ENCODE results near the gene APOA1. TPM values are rescaled to one million over a fixed set of nuclear protein-coding genes. Genes with fewer than 3 reads are reported as not detected.

APOA1 gene
- total and polyA plus RNA-seq, 7 donors, result 0.32 to 3.0 (median 0.55) TPM; not detected in 2

DNA sequence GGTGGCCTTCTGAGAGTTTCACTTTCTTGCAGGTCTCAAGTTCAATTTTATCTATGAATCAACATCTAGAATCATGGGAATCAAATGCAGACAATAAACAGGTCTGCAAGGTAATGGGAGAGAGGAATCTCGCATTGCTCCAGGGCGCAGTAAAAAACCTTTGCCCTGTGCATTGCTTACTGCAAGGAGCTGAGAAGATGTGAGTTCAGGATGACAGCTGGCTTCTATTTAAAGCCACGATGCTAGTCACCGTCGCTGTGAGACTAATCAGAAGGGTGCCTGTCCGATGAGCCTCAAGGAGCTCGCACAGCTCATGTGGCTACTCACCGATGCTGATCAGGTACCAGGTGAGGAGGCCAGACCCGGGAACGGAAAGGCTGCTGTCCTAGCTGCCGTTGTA is 30.2 kb upstream of the APOA1 start:
- no peak for TF ChIP-seq CTCF (IDR thresholded peaks at IDR 0.05)
- TF ChIP-seq POLR2A (IDR thresholded peaks at IDR 0.05), result no peak
- no peak for TF ChIP-seq POLR2AphosphoS5 (IDR thresholded peaks at IDR 0.05)
- no peak for TF ChIP-seq EP300 (IDR thresholded peaks at IDR 0.05)
- intact Hi-C loops (cut with DNase I), result no loop called here
- H3K36me3 ChIP-seq, result peaks cover 21 to 100% (median 48%) of the 10 kb centered on the region in 4 donors
- no peaks in the 10 kb centered on the region for H3K4me1 ChIP-seq
- 96 to 98% methylated on average over 11 of the region's 11 CpGs for WGBS, 2 donors
- no peak overlapping the region for H3K27ac ChIP-seq
- no peak overlapping the region for H3K4me3 ChIP-seq
- H3K27me3 ChIP-seq, result no peaks in the 10 kb centered on the region
- DNase-seq, result no peak
- H3K9me3 ChIP-seq, result no peaks in the 10 kb centered on the region

DNA sequence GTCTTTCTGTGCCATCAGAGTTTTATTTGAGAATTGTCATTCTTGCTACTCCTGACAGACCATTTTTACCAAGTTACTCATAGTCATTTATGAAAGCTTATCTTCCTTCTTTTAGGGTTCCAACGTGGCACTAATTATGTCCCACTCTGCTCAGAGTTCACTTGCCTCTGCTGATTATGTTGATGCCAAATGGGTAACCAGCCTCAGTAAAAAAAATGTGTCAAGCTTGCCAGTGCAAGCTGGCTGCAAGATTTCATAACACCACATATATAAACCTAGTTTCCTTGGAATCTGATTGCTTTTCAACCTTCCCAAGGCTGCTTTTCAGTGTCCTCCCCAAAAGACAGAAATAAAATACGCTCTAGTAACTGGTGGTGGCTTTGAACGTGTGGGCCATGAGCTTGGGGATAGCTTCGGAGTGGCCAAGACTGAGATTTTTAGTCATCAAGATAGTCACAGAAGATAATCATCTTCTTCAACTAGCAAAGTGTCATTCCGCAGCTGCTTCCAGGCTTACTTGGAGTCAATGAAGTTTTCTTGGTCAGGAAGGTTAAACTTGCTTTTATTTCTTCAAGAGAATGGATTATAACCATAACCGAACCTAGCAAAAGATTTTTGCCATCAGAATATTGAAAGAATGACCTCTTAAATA is 29.5 kb upstream of the APOA1 start:
- no peak overlapping the region for H3K27ac ChIP-seq
- 85 to 94% methylated on average over 6 of the region's 6 CpGs for WGBS, 2 donors
- TF ChIP-seq POLR2AphosphoS5 (IDR thresholded peaks at IDR 0.05) (no peak), POLR2A (IDR thresholded peaks at IDR 0.05) (no peak), EP300 (IDR thresholded peaks at IDR 0.05) (no peak), CTCF (IDR thresholded peaks at IDR 0.05) (no peak)

GRCh38 chr11:116865696-116866095 is 28.3 kb upstream of the APOA1 start:
- no peak for DNase-seq
- no peaks in the 10 kb centered on the region for H3K27me3 ChIP-seq
- H3K4me3 ChIP-seq, result no peak overlapping the region
- WGBS, 2 donors, result 65 to 72% methylated on average over 1 of the region's 1 CpG
- H3K4me1 ChIP-seq, result no peaks in the 10 kb centered on the region
- TF ChIP-seq CTCF (IDR thresholded peaks at IDR 0.05) (no peak), EP300 (IDR thresholded peaks at IDR 0.05) (no peak), POLR2A (IDR thresholded peaks at IDR 0.05) (no peak), POLR2AphosphoS5 (IDR thresholded peaks at IDR 0.05) (no peak)
- peaks cover 26 to 100% (median 56%) of the 10 kb centered on the region in 4 donors for H3K36me3 ChIP-seq
- intact Hi-C loops (cut with DNase I), result no loop called here
- H3K27ac ChIP-seq, result no peak overlapping the region
- H3K9me3 ChIP-seq, result no peaks in the 10 kb centered on the region

More for the DNA sequence above, 29.5 kb upstream of the APOA1 start:
- peaks cover 26 to 100% (median 49%) of the 10 kb centered on the region in 4 donors for H3K36me3 ChIP-seq
- intact Hi-C loops (cut with DNase I), result no loop called here
- H3K4me3 ChIP-seq, result no peak overlapping the region
- DNase-seq, result no peak
- no peaks in the 10 kb centered on the region for H3K27me3 ChIP-seq
- no peaks in the 10 kb centered on the region for H3K4me1 ChIP-seq
- no peaks in the 10 kb centered on the region for H3K9me3 ChIP-seq

DNA sequence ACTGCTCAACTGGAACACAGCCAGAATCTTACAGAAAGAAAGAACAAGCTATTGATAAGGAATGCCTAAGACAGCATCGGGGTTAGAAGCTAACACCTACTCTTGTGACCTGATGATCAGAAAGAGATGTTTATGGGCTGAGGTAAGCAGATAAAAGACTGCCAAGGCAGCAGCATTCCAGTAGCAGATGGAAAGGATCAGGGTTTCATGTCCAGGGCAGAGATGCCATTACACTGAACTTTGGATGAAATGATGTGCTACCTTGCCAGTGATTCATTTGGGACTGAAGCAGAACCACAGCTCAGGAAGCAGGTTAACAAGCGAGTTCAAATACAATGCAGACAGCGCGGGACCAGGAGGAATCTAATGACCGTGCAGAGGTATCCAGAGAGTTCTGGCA is 27.1 kb upstream of the APOA1 start:
- Histone ChIP-seq H3K9me3 (no peaks in the 10 kb centered on the region), H3K4me3 (no peak overlapping the region), H3K4me1 (no peaks in the 10 kb centered on the region), H3K27me3 (no peaks in the 10 kb centered on the region), H3K36me3 (peaks cover 21 to 100% (median 60%) of the 10 kb centered on the region in 4 donors), H3K27ac (no peak overlapping the region)
- WGBS, 2 donors, result 96% methylated on average over 5 of the region's 5 CpGs
- TF ChIP-seq POLR2A (IDR thresholded peaks at IDR 0.05) (no peak), POLR2AphosphoS5 (IDR thresholded peaks at IDR 0.05) (no peak), EP300 (IDR thresholded peaks at IDR 0.05) (no peak), CTCF (IDR thresholded peaks at IDR 0.05) (no peak)
- intact Hi-C loops (cut with DNase I), result no loop called here
- no peak for DNase-seq

GRCh38 chr11:116862951-116863350 is 25.5 kb upstream of the APOA1 start:
- Histone ChIP-seq H3K27ac (no peak overlapping the region), H3K36me3 (peaks cover 22 to 100% (median 70%) of the 10 kb centered on the region in 4 donors), H3K4me1 (no peaks in the 10 kb centered on the region), H3K9me3 (no peaks in the 10 kb centered on the region), H3K27me3 (no peaks in the 10 kb centered on the region), H3K4me3 (no peak overlapping the region)
- intact Hi-C loops (cut with DNase I), result no loop called here
- TF ChIP-seq EP300 (IDR thresholded peaks at IDR 0.05) (no peak), CTCF (IDR thresholded peaks at IDR 0.05) (no peak), POLR2A (IDR thresholded peaks at IDR 0.05) (no peak), POLR2AphosphoS5 (IDR thresholded peaks at IDR 0.05) (no peak)
- no peak for DNase-seq
- WGBS, 2 donors, result 94 to 97% methylated on average over 3 of the region's 3 CpGs

Measured in sigmoid colon (tissue), 7 donors.